ENCODE data around the gene ZNF497.

DNA sequence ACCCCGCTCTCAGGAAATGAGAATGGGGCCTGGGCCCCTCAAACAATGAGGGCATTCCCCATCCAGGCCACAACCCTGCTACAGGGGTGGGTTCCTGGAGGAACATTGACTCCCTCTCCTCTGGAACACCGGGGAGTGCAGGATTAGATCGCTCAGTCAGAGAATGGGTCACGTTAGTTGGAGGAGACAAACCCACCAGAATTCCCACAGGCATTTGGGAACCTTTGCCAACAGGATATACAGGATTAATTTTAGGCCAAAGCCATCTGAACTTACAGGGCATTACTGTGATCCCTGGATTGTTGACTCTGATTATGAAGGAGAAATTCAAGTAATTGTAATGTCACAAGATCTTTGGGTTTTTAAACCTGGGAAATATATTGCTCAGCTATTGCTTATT, 54.8 kb downstream of the ZNF497 start:
- TF ChIP-seq, protein P1, sequence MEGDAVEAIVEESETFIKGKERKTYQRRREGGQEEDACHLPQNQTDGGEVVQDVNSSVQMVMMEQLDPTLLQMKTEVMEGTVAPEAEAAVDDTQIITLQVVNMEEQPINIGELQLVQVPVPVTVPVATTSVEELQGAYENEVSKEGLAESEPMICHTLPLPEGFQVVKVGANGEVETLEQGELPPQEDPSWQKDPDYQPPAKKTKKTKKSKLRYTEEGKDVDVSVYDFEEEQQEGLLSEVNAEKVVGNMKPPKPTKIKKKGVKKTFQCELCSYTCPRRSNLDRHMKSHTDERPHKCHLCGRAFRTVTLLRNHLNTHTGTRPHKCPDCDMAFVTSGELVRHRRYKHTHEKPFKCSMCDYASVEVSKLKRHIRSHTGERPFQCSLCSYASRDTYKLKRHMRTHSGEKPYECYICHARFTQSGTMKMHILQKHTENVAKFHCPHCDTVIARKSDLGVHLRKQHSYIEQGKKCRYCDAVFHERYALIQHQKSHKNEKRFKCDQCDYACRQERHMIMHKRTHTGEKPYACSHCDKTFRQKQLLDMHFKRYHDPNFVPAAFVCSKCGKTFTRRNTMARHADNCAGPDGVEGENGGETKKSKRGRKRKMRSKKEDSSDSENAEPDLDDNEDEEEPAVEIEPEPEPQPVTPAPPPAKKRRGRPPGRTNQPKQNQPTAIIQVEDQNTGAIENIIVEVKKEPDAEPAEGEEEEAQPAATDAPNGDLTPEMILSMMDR (IDR thresholded peaks at IDR 0.05; ENCODE audit: low read depth, low read length, missing input control) = no peak
- no peak for TF ChIP-seq RXRA (IDR thresholded peaks at IDR 0.05)
- TF ChIP-seq, protein P2, sequence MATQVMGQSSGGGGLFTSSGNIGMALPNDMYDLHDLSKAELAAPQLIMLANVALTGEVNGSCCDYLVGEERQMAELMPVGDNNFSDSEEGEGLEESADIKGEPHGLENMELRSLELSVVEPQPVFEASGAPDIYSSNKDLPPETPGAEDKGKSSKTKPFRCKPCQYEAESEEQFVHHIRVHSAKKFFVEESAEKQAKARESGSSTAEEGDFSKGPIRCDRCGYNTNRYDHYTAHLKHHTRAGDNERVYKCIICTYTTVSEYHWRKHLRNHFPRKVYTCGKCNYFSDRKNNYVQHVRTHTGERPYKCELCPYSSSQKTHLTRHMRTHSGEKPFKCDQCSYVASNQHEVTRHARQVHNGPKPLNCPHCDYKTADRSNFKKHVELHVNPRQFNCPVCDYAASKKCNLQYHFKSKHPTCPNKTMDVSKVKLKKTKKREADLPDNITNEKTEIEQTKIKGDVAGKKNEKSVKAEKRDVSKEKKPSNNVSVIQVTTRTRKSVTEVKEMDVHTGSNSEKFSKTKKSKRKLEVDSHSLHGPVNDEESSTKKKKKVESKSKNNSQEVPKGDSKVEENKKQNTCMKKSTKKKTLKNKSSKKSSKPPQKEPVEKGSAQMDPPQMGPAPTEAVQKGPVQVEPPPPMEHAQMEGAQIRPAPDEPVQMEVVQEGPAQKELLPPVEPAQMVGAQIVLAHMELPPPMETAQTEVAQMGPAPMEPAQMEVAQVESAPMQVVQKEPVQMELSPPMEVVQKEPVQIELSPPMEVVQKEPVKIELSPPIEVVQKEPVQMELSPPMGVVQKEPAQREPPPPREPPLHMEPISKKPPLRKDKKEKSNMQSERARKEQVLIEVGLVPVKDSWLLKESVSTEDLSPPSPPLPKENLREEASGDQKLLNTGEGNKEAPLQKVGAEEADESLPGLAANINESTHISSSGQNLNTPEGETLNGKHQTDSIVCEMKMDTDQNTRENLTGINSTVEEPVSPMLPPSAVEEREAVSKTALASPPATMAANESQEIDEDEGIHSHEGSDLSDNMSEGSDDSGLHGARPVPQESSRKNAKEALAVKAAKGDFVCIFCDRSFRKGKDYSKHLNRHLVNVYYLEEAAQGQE (IDR thresholded peaks at IDR 0.05) = no peak
- TF ChIP-seq TAF1 (conservative IDR thresholded peaks at IDR 0.05) = no peak
- TF ChIP-seq SP1 (IDR thresholded peaks at IDR 0.05) = no peak

Data from liver (tissue), 3 donors.